Measurements from ENCODE around the gene POLR2C. TPM values are rescaled to one million over a fixed set of nuclear protein-coding genes. Genes with fewer than 3 reads are reported as not detected.

POLR2C gene
- total RNA-seq, 1 donor from 2014 or later, result 69.6 TPM

- Mint-ChIP-seq H3K4me3 (ENCODE audit: low read depth) (no peak overlapping the region), H3K4me1 (ENCODE audit: low read depth) (peaks cover 28% of the 10 kb centered on the region), H3K9me3 (ENCODE audit: low read depth) (no peaks in the 10 kb centered on the region), H3K27me3 (no peaks in the 10 kb centered on the region), H3K36me3 (ENCODE audit: insufficient read depth) (peaks cover 22% of the 10 kb centered on the region), H3K27ac (no peak overlapping the region)
- DNase-seq (ENCODE audit: low spot score, unreplicated experiment), result no peak
- TF ChIP-seq CTCF (IDR thresholded peaks at IDR 0.05; ENCODE audit: unreplicated experiment), result no peak
These were observed 6.6 kb downstream of the POLR2C start for GRCh38 chr16:57469046-57469445.

- H3K27ac Mint-ChIP-seq, result peak overlapping the region; percentile 45
- peaks cover 26% of the 10 kb centered on the region for H3K4me1 Mint-ChIP-seq (ENCODE audit: low read depth)
- no peaks in the 10 kb centered on the region for H3K9me3 Mint-ChIP-seq (ENCODE audit: low read depth)
- H3K4me3 Mint-ChIP-seq (ENCODE audit: low read depth), result no peak overlapping the region
- no peak for DNase-seq (ENCODE audit: low spot score, unreplicated experiment)
- H3K36me3 Mint-ChIP-seq (ENCODE audit: insufficient read depth), result peaks cover 18% of the 10 kb centered on the region
- H3K27me3 Mint-ChIP-seq, result no peaks in the 10 kb centered on the region
- TF ChIP-seq CTCF (IDR thresholded peaks at IDR 0.05; ENCODE audit: unreplicated experiment), result no peak
These were observed 7.5 kb downstream of the POLR2C start for GRCh38 chr16:57469917-57470470.

GRCh38 chr16:57470711-57471110, 8.2 kb downstream of the POLR2C start:
- Mint-ChIP-seq H3K27ac (no peak overlapping the region), H3K9me3 (ENCODE audit: low read depth) (no peaks in the 10 kb centered on the region), H3K36me3 (ENCODE audit: insufficient read depth) (peaks cover 18% of the 10 kb centered on the region), H3K4me1 (ENCODE audit: low read depth) (peaks cover 25% of the 10 kb centered on the region), H3K4me3 (ENCODE audit: low read depth) (no peak overlapping the region), H3K27me3 (no peaks in the 10 kb centered on the region)
- DNase-seq (ENCODE audit: low spot score, unreplicated experiment), result no peak
- no peak for TF ChIP-seq CTCF (IDR thresholded peaks at IDR 0.05; ENCODE audit: unreplicated experiment)

- H3K9me3 Mint-ChIP-seq (ENCODE audit: low read depth), result no peaks in the 10 kb centered on the region
- peaks cover 15% of the 10 kb centered on the region for H3K36me3 Mint-ChIP-seq (ENCODE audit: insufficient read depth)
- H3K4me3 Mint-ChIP-seq (ENCODE audit: low read depth), result peak overlapping the region; percentile 14
- H3K27ac Mint-ChIP-seq, result peak overlapping the region; percentile 90
- no peaks in the 10 kb centered on the region for H3K27me3 Mint-ChIP-seq
- TF ChIP-seq CTCF (IDR thresholded peaks at IDR 0.05; ENCODE audit: unreplicated experiment), result no peak
- no peak for DNase-seq (ENCODE audit: low spot score, unreplicated experiment)
- peaks cover 28% of the 10 kb centered on the region for H3K4me1 Mint-ChIP-seq (ENCODE audit: low read depth)
These were observed 8.7 kb downstream of the POLR2C start for GRCh38 chr16:57471209-57471608.

GRCh38 chr16:57471852-57472664, 9.6 kb downstream of the POLR2C start:
- Mint-ChIP-seq H3K27me3 (no peaks in the 10 kb centered on the region), H3K4me1 (ENCODE audit: low read depth) (peaks cover 28% of the 10 kb centered on the region), H3K36me3 (ENCODE audit: insufficient read depth) (peaks cover 15% of the 10 kb centered on the region), H3K27ac (peak overlapping the region; percentile 90), H3K9me3 (ENCODE audit: low read depth) (no peaks in the 10 kb centered on the region), H3K4me3 (ENCODE audit: low read depth) (peak overlapping the region; percentile 63)
- DNase-seq (ENCODE audit: low spot score, unreplicated experiment), result no peak
- TF ChIP-seq CTCF (IDR thresholded peaks at IDR 0.05; ENCODE audit: unreplicated experiment), result no peak

Measured in progenitor cell of endocrine pancreas (in vitro differentiated cells).